ENCODE data around the gene PTPN5. TPM values are rescaled to one million over a fixed set of nuclear protein-coding genes. Genes with fewer than 3 reads are reported as not detected.

Gene PTPN5
- total RNA-seq, 2 experiments from 2014 or later, result not detected

- Mint-ChIP-seq H3K9me3 (no peaks in the 10 kb centered on the region), H3K4me3 (no peak overlapping the region), H3K27ac (no peak overlapping the region), H3K36me3 (ENCODE audit: low read depth) (no peaks in the 10 kb centered on the region), H3K4me1 (ENCODE audit: low read depth) (peaks cover 2% of the 10 kb centered on the region), H3K27me3 (ENCODE audit: low read depth) (peaks cover 39% of the 10 kb centered on the region)
- intact Hi-C loops (cut with micrococcal nuclease), result no loop called here
- no peak for DNase-seq
- CTCF ChIA-PET, result interaction anchor here (1.1 kb wide), 1 partner anchor 14 kb away, joined by 5 read pairs; no protein-coding TSS in a partner anchor
Observed at GRCh38 chr11:18789942-18790341, 1.7 kb downstream of the PTPN5 start.

DNA sequence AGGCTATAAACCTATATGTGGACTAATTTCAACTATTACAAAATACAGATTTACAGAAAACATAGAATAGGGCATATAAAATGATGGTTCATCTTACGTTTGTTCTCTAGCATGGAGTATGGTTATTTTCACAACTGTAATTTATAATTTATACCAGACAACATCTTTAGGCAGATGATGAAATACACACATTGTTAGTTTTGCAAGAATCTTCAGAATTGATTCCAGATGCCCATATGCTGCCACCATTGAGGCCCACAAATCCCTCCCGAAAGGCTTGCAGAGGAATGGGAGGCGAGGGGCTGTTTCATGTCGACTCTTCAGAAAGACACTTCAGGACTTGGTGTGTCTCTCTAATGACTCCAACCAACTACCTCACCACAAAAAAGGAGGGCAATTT lies 6.2 kb downstream of the PTPN5 start:
- CTCF ChIA-PET, result interaction anchor here (0.6 kb wide), 1 partner anchor 9 kb away, joined by 3 read pairs; no protein-coding TSS in a partner anchor
- no peak for DNase-seq
- H3K4me3 Mint-ChIP-seq, result no peak overlapping the region
- intact Hi-C loops (cut with micrococcal nuclease), result no loop called here
- H3K4me1 Mint-ChIP-seq (ENCODE audit: low read depth), result no peaks in the 10 kb centered on the region
- no peaks in the 10 kb centered on the region for H3K36me3 Mint-ChIP-seq (ENCODE audit: low read depth)
- no peak overlapping the region for H3K27ac Mint-ChIP-seq
- no peaks in the 10 kb centered on the region for H3K9me3 Mint-ChIP-seq
- H3K27me3 Mint-ChIP-seq (ENCODE audit: low read depth), result peaks cover 21% of the 10 kb centered on the region

DNA sequence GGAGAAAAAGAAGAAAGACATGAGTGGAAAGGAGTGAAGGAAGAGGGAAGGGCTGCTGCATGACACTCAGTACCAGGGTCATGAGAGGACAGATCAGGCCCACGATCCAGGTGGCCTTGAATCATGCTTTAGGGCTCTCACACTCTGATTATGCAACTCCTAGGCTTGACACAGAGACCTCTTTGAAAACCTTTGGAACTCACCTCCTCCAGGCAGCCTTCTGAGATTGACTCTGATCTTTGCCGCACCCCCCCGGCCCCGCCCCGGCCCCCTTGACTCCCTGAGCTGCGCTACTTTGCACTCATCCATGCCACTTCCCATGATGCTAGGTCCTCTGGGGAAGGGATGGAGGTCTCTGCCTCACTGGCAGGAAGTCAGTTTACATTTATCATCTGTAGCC lies 10.7 kb downstream of the PTPN5 start:
- H3K27me3 Mint-ChIP-seq (ENCODE audit: low read depth), result peaks cover 2% of the 10 kb centered on the region
- no peak overlapping the region for H3K27ac Mint-ChIP-seq
- no peaks in the 10 kb centered on the region for H3K36me3 Mint-ChIP-seq (ENCODE audit: low read depth)
- intact Hi-C loops (cut with micrococcal nuclease), result no loop called here
- no peak for DNase-seq
- H3K4me3 Mint-ChIP-seq, result no peak overlapping the region
- CTCF ChIA-PET, result interaction anchor here (1.1 kb wide), 1 partner anchor 59 kb away, joined by 3 read pairs; no protein-coding TSS in a partner anchor
- peaks cover 6% of the 10 kb centered on the region for H3K4me1 Mint-ChIP-seq (ENCODE audit: low read depth)
- peaks cover 3% of the 10 kb centered on the region for H3K9me3 Mint-ChIP-seq

DNA sequence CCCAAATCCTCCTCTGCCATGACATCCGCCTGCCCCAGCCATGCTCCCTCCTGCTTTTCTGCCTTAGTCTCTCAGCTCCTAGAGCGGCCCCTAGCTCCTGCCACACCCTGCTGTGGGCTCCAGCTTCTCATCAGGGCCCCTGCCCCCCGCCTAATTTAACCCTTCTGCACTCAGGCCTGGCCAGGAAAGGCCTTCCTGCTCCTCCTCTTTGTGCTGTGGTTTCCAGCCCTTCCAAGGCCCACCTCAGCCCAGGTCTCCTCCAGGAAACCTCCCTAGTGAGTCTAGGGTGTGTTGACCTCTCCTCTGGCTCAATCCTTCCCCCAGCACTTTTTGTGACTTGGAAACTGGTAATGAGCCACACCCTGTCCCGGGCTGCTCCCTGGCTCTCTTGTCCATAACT lies 11.3 kb downstream of the PTPN5 start:
- H3K27ac Mint-ChIP-seq, result no peak overlapping the region
- peaks cover 3% of the 10 kb centered on the region for H3K9me3 Mint-ChIP-seq
- no peak for DNase-seq
- CTCF ChIA-PET, result interaction anchor here (1.1 to 1.5 kb wide), 4 partner anchors 23 to 665 kb away, joined by 3 to 5 read pairs (median 3); no protein-coding TSS in a partner anchor
- H3K4me1 Mint-ChIP-seq (ENCODE audit: low read depth), result peaks cover 6% of the 10 kb centered on the region
- peaks cover 2% of the 10 kb centered on the region for H3K27me3 Mint-ChIP-seq (ENCODE audit: low read depth)
- H3K36me3 Mint-ChIP-seq (ENCODE audit: low read depth), result no peaks in the 10 kb centered on the region
- no peak overlapping the region for H3K4me3 Mint-ChIP-seq
- intact Hi-C loops (cut with micrococcal nuclease), result no loop called here

DNA sequence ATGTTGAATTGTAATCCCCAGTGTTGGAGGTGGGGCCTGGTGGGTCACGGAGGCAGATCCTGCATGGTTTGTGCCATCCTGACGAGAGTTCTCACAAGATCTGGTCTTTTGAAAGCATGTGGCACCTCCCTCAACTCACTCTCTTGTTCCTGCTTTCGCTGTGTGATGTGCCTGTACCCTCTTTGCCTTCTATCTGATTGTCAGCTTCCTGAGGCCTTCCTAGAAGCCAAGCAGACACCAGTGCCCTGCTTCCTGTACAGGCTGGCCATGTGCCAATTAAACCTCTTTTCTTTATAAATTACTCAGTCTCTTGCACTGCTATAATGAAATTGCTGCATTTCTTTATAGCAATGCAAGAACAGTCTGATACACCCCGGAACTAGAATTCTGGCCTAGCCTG lies 13.1 kb downstream of the PTPN5 start:
- DNase-seq, result peak; percentile 19
- CTCF ChIA-PET, result interaction anchor here (1.1 to 1.7 kb wide), 4 partner anchors 9 to 23 kb away, joined by 3 to 7 read pairs (median 4); no protein-coding TSS in a partner anchor
- Mint-ChIP-seq H3K4me3 (no peak overlapping the region), H3K9me3 (peaks cover 3% of the 10 kb centered on the region), H3K36me3 (ENCODE audit: low read depth) (no peaks in the 10 kb centered on the region), H3K27me3 (ENCODE audit: low read depth) (no peaks in the 10 kb centered on the region), H3K27ac (no peak overlapping the region), H3K4me1 (ENCODE audit: low read depth) (peaks cover 6% of the 10 kb centered on the region)
- intact Hi-C loops (cut with micrococcal nuclease), result no loop called here

DNA sequence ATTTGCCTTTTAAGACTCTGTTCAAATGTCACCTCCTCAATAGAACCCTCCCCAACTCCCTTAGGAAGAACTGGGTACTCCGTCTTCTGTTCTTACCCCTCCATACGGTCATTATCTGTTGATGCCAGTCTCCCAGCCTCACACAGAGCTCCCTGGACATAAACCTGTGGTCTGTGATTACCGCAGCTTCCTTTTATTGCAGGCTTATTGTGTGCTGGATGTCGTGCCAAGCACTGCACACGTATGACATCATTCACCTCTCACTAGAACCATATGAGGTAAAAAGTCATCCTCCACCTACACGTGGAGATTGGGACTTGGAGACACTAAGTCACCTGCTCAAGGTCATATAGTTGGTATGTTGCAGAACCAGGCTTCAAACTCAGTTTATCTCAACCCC lies 15.3 kb downstream of the PTPN5 start:
- CTCF ChIA-PET, result interaction anchor here (0.6 to 5.2 kb wide), 8 partner anchors 9 to 532 kb away, joined by 3 to 42 read pairs (median 5); no protein-coding TSS in a partner anchor
- Mint-ChIP-seq H3K27ac (no peak overlapping the region), H3K4me3 (no peak overlapping the region), H3K4me1 (ENCODE audit: low read depth) (peaks cover 6% of the 10 kb centered on the region), H3K9me3 (peaks cover 3% of the 10 kb centered on the region), H3K36me3 (ENCODE audit: low read depth) (no peaks in the 10 kb centered on the region), H3K27me3 (ENCODE audit: low read depth) (no peaks in the 10 kb centered on the region)
- intact Hi-C loops (cut with micrococcal nuclease), result no loop called here
- DNase-seq, result no peak

- H3K4me3 Mint-ChIP-seq, result no peak overlapping the region
- H3K36me3 Mint-ChIP-seq (ENCODE audit: low read depth), result no peaks in the 10 kb centered on the region
- H3K4me1 Mint-ChIP-seq (ENCODE audit: low read depth), result peaks cover 6% of the 10 kb centered on the region
- H3K27ac Mint-ChIP-seq, result no peak overlapping the region
- CTCF ChIA-PET, result interaction anchor here (0.6 to 5.2 kb wide), 10 partner anchors 10 to 83 kb away, joined by 3 to 42 read pairs (median 5); no protein-coding TSS in a partner anchor
- peak; percentile 87 for DNase-seq
- no peaks in the 10 kb centered on the region for H3K27me3 Mint-ChIP-seq (ENCODE audit: low read depth)
- intact Hi-C loops (cut with micrococcal nuclease), result loop anchor here (1.0 kb wide), 2 partner anchors 27 to 78 kb away; no protein-coding TSS in a partner anchor
- peaks cover 3% of the 10 kb centered on the region for H3K9me3 Mint-ChIP-seq
Observed at GRCh38 chr11:18775492-18776292, 15.9 kb downstream of the PTPN5 start.

DNA sequence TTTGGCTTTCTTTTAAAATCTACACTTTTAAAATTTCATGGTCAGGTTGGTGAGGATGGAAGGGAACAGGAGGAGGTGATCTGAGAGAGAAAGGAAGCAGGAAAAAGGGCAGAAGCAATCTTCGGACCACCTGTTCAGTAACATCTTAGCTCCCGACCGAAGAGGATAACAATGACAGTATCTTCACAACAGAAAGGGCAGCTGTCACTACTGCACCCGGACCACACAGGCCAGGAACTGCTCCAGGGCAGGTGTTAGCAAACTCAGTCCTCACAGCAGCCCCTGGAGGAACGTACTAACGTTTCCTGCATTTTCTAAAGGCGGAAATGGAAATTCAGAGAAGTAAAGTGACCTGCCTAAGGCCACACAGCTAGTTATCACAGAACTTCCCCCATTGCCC lies 16.8 kb downstream of the PTPN5 start:
- peaks cover 3% of the 10 kb centered on the region for H3K9me3 Mint-ChIP-seq
- CTCF ChIA-PET, result interaction anchor here (0.6 to 5.2 kb wide), 7 partner anchors 10 to 175 kb away, joined by 3 to 42 read pairs (median 6); no protein-coding TSS in a partner anchor
- H3K27me3 Mint-ChIP-seq (ENCODE audit: low read depth), result no peaks in the 10 kb centered on the region
- no peak for DNase-seq
- H3K4me3 Mint-ChIP-seq, result no peak overlapping the region
- intact Hi-C loops (cut with micrococcal nuclease), result loop anchor here (1.0 kb wide), 2 partner anchors 28 to 78 kb away; no protein-coding TSS in a partner anchor
- no peaks in the 10 kb centered on the region for H3K36me3 Mint-ChIP-seq (ENCODE audit: low read depth)
- H3K4me1 Mint-ChIP-seq (ENCODE audit: low read depth), result peaks cover 6% of the 10 kb centered on the region
- H3K27ac Mint-ChIP-seq, result no peak overlapping the region

DNA sequence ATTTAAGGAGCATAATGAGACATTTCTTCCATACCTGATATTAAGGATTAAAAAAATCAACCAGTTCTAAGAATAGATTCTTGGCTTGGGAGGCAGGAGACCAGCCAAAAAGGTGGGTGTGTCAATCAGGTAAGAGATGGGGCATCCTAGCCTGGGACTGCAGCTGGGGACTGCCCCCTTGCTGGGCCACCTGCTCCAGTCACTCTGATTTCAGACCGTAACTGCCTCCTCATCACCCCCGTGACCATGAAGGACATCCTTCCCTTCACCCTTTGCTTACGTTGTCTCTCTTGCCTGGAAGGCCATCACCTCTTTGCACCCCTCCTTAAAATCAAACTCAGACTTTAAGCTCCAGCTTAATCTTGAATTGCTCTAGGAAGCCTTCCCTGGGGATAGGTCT lies 17.9 kb downstream of the PTPN5 start:
- H3K9me3 Mint-ChIP-seq, result peaks cover 3% of the 10 kb centered on the region
- CTCF ChIA-PET, result interaction anchor here (1.0 to 5.2 kb wide), 2 partner anchors 9 to 79 kb away, joined by 3 to 42 read pairs; no protein-coding TSS in a partner anchor
- no peak overlapping the region for H3K27ac Mint-ChIP-seq
- intact Hi-C loops (cut with micrococcal nuclease), result no loop called here
- H3K27me3 Mint-ChIP-seq (ENCODE audit: low read depth), result no peaks in the 10 kb centered on the region
- H3K4me1 Mint-ChIP-seq (ENCODE audit: low read depth), result peaks cover 4% of the 10 kb centered on the region
- H3K4me3 Mint-ChIP-seq, result no peak overlapping the region
- no peak for DNase-seq
- H3K36me3 Mint-ChIP-seq (ENCODE audit: low read depth), result no peaks in the 10 kb centered on the region

DNA sequence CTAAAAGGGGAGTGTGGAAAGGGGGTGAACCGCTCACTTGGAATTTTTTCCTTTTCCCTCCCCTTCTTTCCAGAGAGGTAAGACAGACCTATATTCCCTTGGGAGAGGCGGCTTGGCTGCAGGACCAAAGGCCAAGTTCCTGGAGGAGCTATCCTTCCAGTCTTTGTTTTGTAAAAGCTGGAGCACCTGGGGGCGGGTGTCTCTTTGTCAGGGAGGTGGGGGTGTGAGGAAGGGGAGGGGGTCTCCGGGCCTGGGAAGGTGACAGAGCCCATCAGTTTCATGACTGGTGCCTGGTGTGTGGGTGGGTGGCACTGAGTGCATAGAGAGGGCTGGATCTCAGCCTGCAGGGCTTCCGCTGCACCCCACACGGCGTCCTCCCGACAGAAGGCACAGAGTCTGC lies 18.5 kb downstream of the PTPN5 start:
- H3K9me3 Mint-ChIP-seq, result no peaks in the 10 kb centered on the region
- H3K27ac Mint-ChIP-seq, result no peak overlapping the region
- no peaks in the 10 kb centered on the region for H3K27me3 Mint-ChIP-seq (ENCODE audit: low read depth)
- no peaks in the 10 kb centered on the region for H3K36me3 Mint-ChIP-seq (ENCODE audit: low read depth)
- CTCF ChIA-PET, result interaction anchor here (0.6 to 5.2 kb wide), 3 partner anchors 8 to 535 kb away, joined by 3 to 42 read pairs (median 3); no protein-coding TSS in a partner anchor
- no peak for DNase-seq
- intact Hi-C loops (cut with micrococcal nuclease), result no loop called here
- peaks cover 2% of the 10 kb centered on the region for H3K4me1 Mint-ChIP-seq (ENCODE audit: low read depth)
- H3K4me3 Mint-ChIP-seq, result no peak overlapping the region

DNA sequence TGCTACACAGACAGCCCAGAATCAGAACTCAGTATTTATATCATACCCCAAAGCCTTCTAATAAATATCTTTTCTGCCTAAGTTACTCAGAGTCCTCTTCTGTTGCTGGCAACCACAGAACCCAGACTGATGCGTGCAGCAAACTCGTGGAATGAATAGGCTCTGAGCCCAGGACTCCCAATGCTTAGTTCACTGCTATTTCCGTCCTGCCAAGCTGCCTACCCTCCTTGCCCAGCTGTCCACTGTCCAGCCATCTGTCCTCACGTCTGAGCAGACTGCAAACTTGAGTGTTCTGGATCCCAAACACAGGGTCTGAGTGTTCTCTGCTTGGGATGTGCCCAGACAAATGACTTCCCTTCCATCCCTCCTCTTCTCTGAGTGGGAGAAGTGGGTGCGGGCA lies 19.4 kb downstream of the PTPN5 start:
- CTCF ChIA-PET, result no interaction called here
- no peak for DNase-seq
- no peak overlapping the region for H3K4me3 Mint-ChIP-seq

GRCh38 chr11:18771266-18772035 lies 20.1 kb downstream of the PTPN5 start:
- CTCF ChIA-PET, result no interaction called here
- intact Hi-C loops (cut with micrococcal nuclease), result no loop called here
- no peak for DNase-seq
- no peak overlapping the region for H3K4me3 Mint-ChIP-seq
- H3K36me3 Mint-ChIP-seq (ENCODE audit: low read depth), result no peaks in the 10 kb centered on the region
- H3K27me3 Mint-ChIP-seq (ENCODE audit: low read depth), result no peaks in the 10 kb centered on the region
- no peaks in the 10 kb centered on the region for H3K9me3 Mint-ChIP-seq
- H3K4me1 Mint-ChIP-seq (ENCODE audit: low read depth), result peaks cover 2% of the 10 kb centered on the region
- H3K27ac Mint-ChIP-seq, result no peak overlapping the region

More for the DNA sequence above, 19.4 kb downstream of the PTPN5 start:
- peaks cover 2% of the 10 kb centered on the region for H3K4me1 Mint-ChIP-seq (ENCODE audit: low read depth)
- intact Hi-C loops (cut with micrococcal nuclease), result no loop called here
- no peaks in the 10 kb centered on the region for H3K36me3 Mint-ChIP-seq (ENCODE audit: low read depth)
- no peak overlapping the region for H3K27ac Mint-ChIP-seq
- no peaks in the 10 kb centered on the region for H3K9me3 Mint-ChIP-seq
- H3K27me3 Mint-ChIP-seq (ENCODE audit: low read depth), result no peaks in the 10 kb centered on the region
